Measurements from ENCODE around the gene LCN10.
A peak's percentile ranks its signal among the peaks of the same experiment; 100 is the strongest.
"Not testable (repeated sequence)": the region's sequence is repeated elsewhere in the genome, so short reads cannot be mapped to it uniquely, and the experiment has no call there.

LCN10 gene

DNA sequence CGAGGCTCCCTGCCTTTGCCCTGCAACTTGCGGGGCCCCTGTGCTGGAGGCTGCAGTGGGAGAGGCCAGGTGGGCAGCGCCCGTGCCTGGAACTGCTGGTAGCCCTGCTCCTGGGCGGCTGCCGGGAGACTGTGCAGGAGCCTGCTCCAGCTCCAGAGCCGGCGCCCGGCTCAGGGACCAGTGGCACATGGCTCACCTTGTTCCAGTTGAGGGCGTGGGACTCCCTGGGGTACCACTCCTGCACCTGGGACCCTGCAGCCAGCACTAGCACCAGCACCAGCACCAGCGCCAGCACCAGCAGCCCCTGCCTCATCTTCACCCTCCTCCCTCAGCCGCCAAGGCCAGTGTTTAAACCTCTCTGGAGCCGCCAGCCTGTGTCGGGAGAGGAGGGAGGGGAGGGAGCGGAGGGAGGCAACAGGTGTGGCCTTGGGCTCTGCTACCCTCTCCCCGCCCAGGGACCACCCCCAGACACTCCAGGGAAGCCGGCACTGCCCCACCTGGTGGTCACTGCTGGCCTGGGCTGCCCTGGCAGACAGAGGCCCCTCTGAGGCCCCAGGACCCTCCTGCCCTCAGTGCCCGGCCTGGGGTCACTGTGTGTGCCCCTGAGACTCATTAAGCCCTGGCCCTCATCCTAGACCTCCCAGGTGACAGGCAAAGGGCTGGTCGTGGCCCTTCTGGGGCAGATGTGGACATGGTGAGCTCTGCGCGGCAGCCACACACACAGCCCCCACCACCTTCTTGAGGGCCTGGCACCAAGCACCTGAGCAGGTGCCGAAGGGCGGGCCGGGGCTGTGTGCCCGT, at the start of gene LCN10:
Gene LCN10, minus strand, starts transcription at position 350 of the 801 bp plus-strand sequence. Its CDS starts 37 bp downstream, at position 313.
- TF ChIP-seq, protein P1, sequence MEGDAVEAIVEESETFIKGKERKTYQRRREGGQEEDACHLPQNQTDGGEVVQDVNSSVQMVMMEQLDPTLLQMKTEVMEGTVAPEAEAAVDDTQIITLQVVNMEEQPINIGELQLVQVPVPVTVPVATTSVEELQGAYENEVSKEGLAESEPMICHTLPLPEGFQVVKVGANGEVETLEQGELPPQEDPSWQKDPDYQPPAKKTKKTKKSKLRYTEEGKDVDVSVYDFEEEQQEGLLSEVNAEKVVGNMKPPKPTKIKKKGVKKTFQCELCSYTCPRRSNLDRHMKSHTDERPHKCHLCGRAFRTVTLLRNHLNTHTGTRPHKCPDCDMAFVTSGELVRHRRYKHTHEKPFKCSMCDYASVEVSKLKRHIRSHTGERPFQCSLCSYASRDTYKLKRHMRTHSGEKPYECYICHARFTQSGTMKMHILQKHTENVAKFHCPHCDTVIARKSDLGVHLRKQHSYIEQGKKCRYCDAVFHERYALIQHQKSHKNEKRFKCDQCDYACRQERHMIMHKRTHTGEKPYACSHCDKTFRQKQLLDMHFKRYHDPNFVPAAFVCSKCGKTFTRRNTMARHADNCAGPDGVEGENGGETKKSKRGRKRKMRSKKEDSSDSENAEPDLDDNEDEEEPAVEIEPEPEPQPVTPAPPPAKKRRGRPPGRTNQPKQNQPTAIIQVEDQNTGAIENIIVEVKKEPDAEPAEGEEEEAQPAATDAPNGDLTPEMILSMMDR (IDR thresholded peaks at IDR 0.05; ENCODE audit: unreplicated experiment in 3 of 3), result peak; percentile 57 to 60 (median 58)
- H3K27ac Mint-ChIP-seq, result no peak within 1 kb of the TSS
- no peaks in the 10 kb centered on the region for H3K4me1 Mint-ChIP-seq
- no peaks in the 10 kb centered on the region for H3K36me3 Mint-ChIP-seq (ENCODE audit: low read depth)
- no peak within 1 kb of the TSS for H3K4me3 Mint-ChIP-seq
- peaks cover 9% of the 10 kb centered on the region for H3K27me3 Mint-ChIP-seq (ENCODE audit: low read depth)
- H3K9me3 Mint-ChIP-seq, result no peaks in the 10 kb centered on the region

DNA sequence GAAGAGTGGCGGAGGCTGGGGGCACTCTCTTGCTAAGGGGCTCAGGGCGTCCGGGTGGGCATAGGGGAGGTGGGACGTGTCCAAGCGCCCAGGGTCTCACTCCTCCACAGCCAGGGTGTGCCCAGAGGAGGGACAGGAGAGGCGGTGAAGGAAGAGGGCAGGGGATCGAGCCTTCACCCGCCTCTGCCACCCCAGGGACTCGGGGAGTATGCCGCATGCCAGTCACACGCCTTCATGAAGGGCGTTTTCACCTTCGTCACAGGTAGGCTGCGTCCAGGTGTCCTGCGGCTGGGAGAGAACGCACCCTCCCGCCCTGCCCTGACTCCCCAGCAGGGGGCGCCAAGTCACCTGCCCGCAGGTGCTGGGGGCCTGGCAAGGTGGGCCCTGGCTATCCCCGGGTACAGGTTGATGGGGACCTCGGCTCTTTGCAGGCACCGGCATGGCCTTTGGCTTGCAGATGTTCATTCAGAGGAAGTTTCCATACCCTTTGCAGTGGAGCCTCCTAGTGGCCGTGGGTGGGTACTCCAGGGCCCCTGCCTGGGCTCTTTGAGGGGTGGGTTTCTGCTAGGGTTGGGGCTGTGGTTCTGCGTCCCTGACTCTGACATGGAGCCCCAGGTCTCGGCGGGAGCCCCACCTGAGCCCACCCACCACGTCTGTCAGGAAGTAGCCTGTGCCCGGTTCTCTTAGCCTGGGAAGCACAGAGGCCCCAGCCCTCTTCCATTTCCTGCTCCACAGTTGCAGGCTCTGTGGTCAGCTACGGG, 49.0 kb upstream of the LCN10 start:
- no peaks in the 10 kb centered on the region for H3K9me3 Mint-ChIP-seq
- H3K36me3 Mint-ChIP-seq (ENCODE audit: low read depth), result peaks cover 5% of the 10 kb centered on the region
- peaks cover 48% of the 10 kb centered on the region for H3K4me1 Mint-ChIP-seq
- TF ChIP-seq, protein P1 (IDR thresholded peaks at IDR 0.05; ENCODE audit: unreplicated experiment in 3 of 3), result peak; percentile 98 to 99 (median 99)
- peak overlapping the region; percentile 66 to 99 (median 90) for H3K27ac Mint-ChIP-seq
- peak overlapping the region; percentile 80 to 86 (median 81) for H3K4me3 Mint-ChIP-seq
- H3K27me3 Mint-ChIP-seq (ENCODE audit: low read depth), result peaks cover 10% of the 10 kb centered on the region

DNA sequence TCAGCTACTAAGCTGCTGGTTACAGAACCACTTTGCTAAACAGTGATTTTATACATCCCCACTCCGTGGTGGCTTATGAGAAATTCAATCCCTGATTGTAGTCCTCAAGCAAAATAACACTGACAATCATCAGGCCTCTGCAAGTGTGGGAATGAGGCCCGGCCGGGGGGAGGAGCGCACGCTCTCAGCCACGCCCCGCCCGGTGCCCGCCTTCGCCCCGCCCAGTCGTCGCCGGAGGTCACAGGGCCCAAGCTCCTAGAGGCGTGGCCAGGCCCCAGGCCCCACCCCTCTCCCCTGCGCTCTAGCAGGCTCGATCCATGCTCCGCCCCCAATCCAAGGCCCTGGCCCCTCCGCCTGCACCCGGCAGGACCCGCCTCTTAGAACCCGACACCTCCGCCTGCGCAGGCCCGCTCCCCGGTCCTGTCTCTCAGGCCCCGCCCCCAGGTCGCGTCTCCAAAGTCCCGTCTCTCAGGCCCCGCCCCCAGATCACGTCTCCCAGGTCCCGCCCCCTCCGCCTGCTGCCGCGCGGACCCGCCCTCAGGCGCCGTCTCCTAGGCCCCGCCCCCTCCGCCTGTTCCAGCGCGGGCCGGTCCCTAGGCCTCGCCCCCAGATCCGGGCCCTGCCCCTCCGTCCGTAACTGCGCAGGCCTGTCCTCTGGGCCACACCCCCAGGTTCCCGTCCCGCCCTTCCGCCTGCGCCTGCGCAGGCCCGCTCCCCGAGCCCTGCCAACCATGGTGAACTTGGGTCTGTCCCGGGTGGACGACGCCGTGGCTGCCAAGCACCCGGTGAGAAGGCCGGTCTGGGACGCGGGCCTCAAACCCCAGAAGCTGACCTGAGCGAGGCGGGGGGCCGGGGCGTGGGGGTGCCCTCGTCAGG, 48.1 kb upstream of the LCN10 start, which contains the start of gene TMEM141:
Gene TMEM141, plus strand, starts transcription at position 705 of the 876 bp plus-strand sequence. Its CDS starts 27 bp downstream, at position 732.
- Mint-ChIP-seq H3K27ac (peak within 1 kb of the TSS; percentile 66 to 99 (median 90)), H3K36me3 (ENCODE audit: low read depth) (peaks cover 5% of the 10 kb centered on the region), H3K4me3 (peak within 1 kb of the TSS; percentile 80 to 86 (median 81)), H3K4me1 (peaks cover 40% of the 10 kb centered on the region), H3K27me3 (ENCODE audit: low read depth) (peaks cover 12% of the 10 kb centered on the region), H3K9me3 (no peaks in the 10 kb centered on the region)
- TF ChIP-seq, protein P1 (IDR thresholded peaks at IDR 0.05; ENCODE audit: unreplicated experiment in 3 of 3), result no peak

DNA sequence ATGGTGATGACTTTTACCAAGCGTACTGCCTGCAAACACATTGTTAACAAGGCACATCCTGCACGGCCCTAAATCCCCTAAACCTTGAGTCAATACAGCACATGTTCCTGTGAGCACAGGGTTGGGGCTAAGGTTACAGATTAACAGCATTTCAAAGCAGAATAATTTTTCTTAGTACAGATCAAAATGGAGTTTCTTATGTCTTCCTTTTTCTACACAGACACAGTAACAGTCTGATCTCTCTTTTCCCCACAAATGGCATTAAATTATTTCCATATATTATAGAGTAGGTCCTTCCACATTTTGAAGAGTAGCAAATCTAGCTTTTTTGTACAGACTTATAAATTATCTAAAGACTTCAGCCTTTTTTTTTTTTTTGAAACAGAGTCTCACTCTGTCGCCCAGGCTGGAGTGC, 46.8 kb upstream of the LCN10 start:
- Mint-ChIP-seq H3K9me3 (no peaks in the 10 kb centered on the region), H3K4me1 (peaks cover 33% of the 10 kb centered on the region), H3K36me3 (ENCODE audit: low read depth) (peaks cover 5% of the 10 kb centered on the region), H3K27ac (peak overlapping the region; percentile 66 to 90 (median 87)), H3K27me3 (ENCODE audit: low read depth) (peaks cover 15% of the 10 kb centered on the region), H3K4me3 (peak overlapping the region in 2 of 3 experiments; percentile 5 to 19)
- TF ChIP-seq, protein P1 (IDR thresholded peaks at IDR 0.05; ENCODE audit: unreplicated experiment in 3 of 3), result no peak

DNA sequence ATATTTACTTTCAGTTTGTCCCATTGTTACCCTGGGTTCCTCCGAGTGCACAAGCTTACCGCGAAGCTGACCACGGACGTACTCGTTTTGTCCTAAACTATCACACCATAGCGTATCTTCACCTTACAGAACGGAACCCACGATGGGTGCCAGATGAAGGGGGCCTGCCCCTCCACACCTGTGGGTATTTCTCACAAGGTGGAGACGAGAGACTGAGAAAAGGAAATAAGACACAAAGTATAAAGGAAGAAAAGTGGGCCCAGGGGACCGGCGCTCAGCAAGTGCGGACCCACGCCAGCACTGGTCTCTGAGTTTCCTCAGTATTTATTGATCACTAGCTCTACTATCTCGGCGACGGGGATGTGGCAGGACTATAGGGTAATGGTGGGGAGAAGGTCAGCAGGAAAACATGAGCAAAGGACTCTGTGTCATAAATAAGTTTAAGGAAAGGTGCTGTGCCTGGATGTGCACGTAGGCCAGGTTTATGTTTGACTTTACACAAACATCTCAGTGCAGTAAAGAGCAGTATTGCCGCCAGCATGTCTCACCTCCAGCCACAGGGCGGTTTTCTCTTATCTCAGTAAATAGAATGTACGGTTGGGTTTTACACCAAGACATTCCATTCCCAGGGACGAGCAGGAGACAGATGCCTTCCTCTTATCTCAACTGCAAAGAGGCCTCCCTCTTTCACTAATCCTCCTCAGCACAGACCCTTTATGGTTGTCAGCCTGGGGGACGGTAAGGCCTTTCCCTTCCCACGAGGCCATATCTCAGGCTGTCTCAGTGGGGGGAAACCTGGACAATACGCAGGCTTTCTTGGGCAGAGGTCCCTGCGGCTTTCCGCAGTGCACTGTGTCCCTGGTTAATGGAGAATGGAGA, 46.1 kb upstream of the LCN10 start:
- peak overlapping the region in 2 of 3 experiments; percentile 5 to 42 for H3K4me3 Mint-ChIP-seq
- H3K36me3 Mint-ChIP-seq (ENCODE audit: low read depth); H3K9me3 Mint-ChIP-seq: not testable (repeated sequence)
- peaks cover 33% of the 10 kb centered on the region for H3K4me1 Mint-ChIP-seq
- H3K27me3 Mint-ChIP-seq (ENCODE audit: low read depth), result peaks cover 15% of the 10 kb centered on the region
- H3K27ac Mint-ChIP-seq, result peak overlapping the region; percentile 66 to 90 (median 87)

All from nephron (organoid).